ENCODE measurements around the gene CAMK1G. TPM values are rescaled to one million over a fixed set of nuclear protein-coding genes. Genes with fewer than 3 reads are reported as not detected.

Gene CAMK1G
- total and polyA plus RNA-seq, 9 of the 15 experiments (the other 6 are each of a cell fraction or from before 2014, with no cell fraction given), result not detected

- H3K27me3 ChIP-seq (ENCODE audit: control insufficient read depth in 2 of 2, insufficient read depth in 2 of 2, low read length in 2 of 2), result peaks cover 38 to 86% of the 10 kb centered on the region in 2 experiments
- TF ChIP-seq MYNN (IDR thresholded peaks at IDR 0.05), result no peak
- TF ChIP-seq MYNN (CRISPR knock-in tag; IDR thresholded peaks at IDR 0.05), result no peak
- no peak for TF ChIP-seq ZC3H8 (IDR thresholded peaks at IDR 0.05)
- no peak for TF ChIP-seq MED1 (CRISPR knock-in tag; IDR thresholded peaks at IDR 0.05; ENCODE audit: borderline replicate concordance)
- TF ChIP-seq CUX1 (CRISPR knock-in tag; IDR thresholded peaks at IDR 0.05), result no peak
- no peak for TF ChIP-seq SAP30 (IDR thresholded peaks at IDR 0.05; ENCODE audit: borderline replicate concordance, insufficient read depth, low read depth, low read length, poor library complexity, severe bottlenecking)
- TF ChIP-seq RBM14 (IDR thresholded peaks at IDR 0.05; ENCODE audit: borderline replicate concordance, insufficient read depth, low read depth, low read length), result no peak
- H3K4me3 ChIP-seq, result no peak overlapping the region
- H3K36me3 ChIP-seq (ENCODE audit: control insufficient read depth, insufficient read depth, low read length), result no peaks in the 10 kb centered on the region
- H4K20me1 ChIP-seq (replicated peaks; ENCODE audit: control insufficient read depth, insufficient read depth, low read length), result peaks cover 3% of the 10 kb centered on the region; the same call in 1 of the 2 replicates
- ChIA-PET CTCF (ENCODE audit: low intra/inter-chr PET ratio) (no interaction called here), POLR2A (interaction anchor here (0.5 to 1.0 kb wide), 2 partner anchors 15 to 221 kb away, joined by 3 read pairs; no protein-coding TSS in a partner anchor)
- H3K27ac ChIP-seq (ENCODE audit: extremely low read depth, low read depth, low read length), result no peak overlapping the region
- no peak overlapping the region for H2AFZ ChIP-seq (ENCODE audit: low read depth, low read length)
- BruUV-seq (replicated peaks), result no TSS peak
- no peaks in the 10 kb centered on the region for H3K79me2 ChIP-seq (ENCODE audit: control insufficient read depth, insufficient read depth, low read length)
- H3K4me2 ChIP-seq (ENCODE audit: insufficient read depth, low read length), result no peak overlapping the region
- no peak overlapping the region for H3K9ac ChIP-seq (ENCODE audit: insufficient read depth in 1 of 2, low read depth in 2 of 2, low read length in 2 of 2)
- intact Hi-C loops (cut with micrococcal nuclease) (no loop called here), in situ Hi-C loops (cut with MboI) (no loop called here)
- H3K4me1 ChIP-seq (replicated peaks in 1 of 2; ENCODE audit: control insufficient read depth in 2 of 2, insufficient read depth in 2 of 2, low read length in 2 of 2), result no peaks in the 10 kb centered on the region
- FAIRE-seq (no peak), DNase-seq (ENCODE audit: extremely low read depth in 1 of 4, low spot score in 3 of 4) (no peak), ATAC-seq (no peak)
- H3K9me1 ChIP-seq (ENCODE audit: control insufficient read depth, insufficient read depth, low read length), result no peaks in the 10 kb centered on the region
- no peaks in the 10 kb centered on the region for H3K9me3 ChIP-seq (replicated peaks; ENCODE audit: control insufficient read depth, insufficient read depth, low read depth, low read length)
- WGBS (ENCODE audit: insufficient coverage, low coverage, missing lambda C conversion rate), result 0% methylated on average over 5 of the region's 5 CpGs
Measured at GRCh38 chr1:209614906-209615305, 31.4 kb downstream of the CAMK1G start.
